ENCODE results near the gene EFCAB6. TPM values are rescaled to one million over a fixed set of nuclear protein-coding genes. Genes with fewer than 3 reads are reported as not detected.

EFCAB6 gene
- total and polyA plus RNA-seq, 2 donors (not counting 3 experiments of a cell fraction or from before 2014, with no cell fraction given), result 0.07 to 0.31 TPM

DNA sequence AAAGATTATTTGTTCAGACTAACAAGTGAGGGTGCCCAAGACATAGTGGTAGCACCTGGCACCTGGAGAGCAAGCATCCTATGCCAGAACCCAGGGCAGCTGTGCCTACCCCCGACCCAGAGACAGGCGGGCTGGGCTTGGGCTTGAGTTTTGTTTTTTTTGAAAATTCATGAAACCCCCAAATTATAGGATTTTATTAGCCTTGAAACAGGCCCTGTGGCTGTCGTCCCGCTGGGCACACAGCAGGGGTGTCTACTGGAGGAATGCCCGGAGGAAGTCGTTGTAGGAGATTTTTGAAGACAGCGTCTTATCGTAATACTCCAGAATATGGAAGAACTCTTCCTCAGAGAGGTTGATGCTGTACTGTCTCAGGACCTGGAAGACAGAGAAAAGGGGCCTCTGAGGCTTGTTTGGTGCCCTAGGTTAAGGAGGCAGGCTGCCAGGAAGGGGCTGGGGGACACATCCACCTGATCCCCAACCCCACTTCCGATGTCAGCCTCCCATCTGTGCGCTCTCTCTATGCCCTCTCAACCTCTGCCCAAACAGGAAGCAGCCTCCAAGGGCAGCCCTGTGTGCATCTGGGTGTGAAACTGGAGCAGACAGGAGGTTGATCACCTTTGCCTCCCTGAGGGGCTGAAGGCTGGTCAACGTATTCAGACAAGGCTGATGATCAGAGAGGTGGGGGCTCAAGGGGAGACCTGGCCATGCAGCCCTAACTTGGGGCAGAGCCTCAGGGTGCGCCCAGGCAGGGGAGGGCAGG is 283.3 kb downstream of the EFCAB6 start:
- H3K9ac ChIP-seq (replicated peaks; ENCODE audit: extremely low read depth, insufficient read depth, low read length), result no peak overlapping the region
- no TSS peak for BruUV-seq (replicated peaks)
- no peak overlapping the region for H3K4me2 ChIP-seq (ENCODE audit: insufficient read depth, low read length)
- no peak overlapping the region for H3K4me3 ChIP-seq (replicated peaks in 1 of 3; ENCODE audit: insufficient read depth in 1 of 3, low read depth in 1 of 3, low read length in 3 of 3)
- no peaks in the 10 kb centered on the region for H3K4me1 ChIP-seq (ENCODE audit: control insufficient read depth, extremely low read depth, insufficient read depth, low read length)
- intact Hi-C loops (cut with micrococcal nuclease) (no loop called here), dilution Hi-C loops (cut with MboI; ENCODE audit: extremely low pct_ligation_motif_present, low sequenced_read_pairs) (no loop called here)
- ChIA-PET POLR2A (no interaction called here), CTCF (no interaction called here)
- no peak overlapping the region for H2AFZ ChIP-seq (ENCODE audit: low read depth, low read length)
- DNase-seq (ENCODE audit: low read depth, low spot score), result no peak
- no peaks in the 10 kb centered on the region for H4K20me1 ChIP-seq (replicated peaks; ENCODE audit: control insufficient read depth, extremely low read depth, insufficient read depth, low read length)
- H3K79me2 ChIP-seq (ENCODE audit: control insufficient read depth, insufficient read depth, low read length), result no peaks in the 10 kb centered on the region
- no peak overlapping the region for H3K27ac ChIP-seq (ENCODE audit: insufficient read depth, low read depth, low read length)
- no peaks in the 10 kb centered on the region for H3K9me3 ChIP-seq (replicated peaks; ENCODE audit: control insufficient read depth, insufficient read depth, low read length)
- FAIRE-seq, result no peak
- TF ChIP-seq, protein P1, sequence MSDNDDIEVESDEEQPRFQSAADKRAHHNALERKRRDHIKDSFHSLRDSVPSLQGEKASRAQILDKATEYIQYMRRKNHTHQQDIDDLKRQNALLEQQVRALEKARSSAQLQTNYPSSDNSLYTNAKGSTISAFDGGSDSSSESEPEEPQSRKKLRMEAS (IDR thresholded peaks at IDR 0.05; ENCODE audit: insufficient read depth, insufficient read length), result no peak
- no peak for TF ChIP-seq POLR2A (IDR thresholded peaks at IDR 0.05; ENCODE audit: low read depth, low read length)
- no peak for TF ChIP-seq GATA2 (IDR thresholded peaks at IDR 0.05; ENCODE audit: insufficient read depth, insufficient read length, low read depth, low read length)
- TF ChIP-seq EZH2 (IDR thresholded peaks at IDR 0.05; ENCODE audit: borderline replicate concordance, low read depth, low read length, severe bottlenecking), result no peak
- no peak for TF ChIP-seq MYC (IDR thresholded peaks at IDR 0.05; ENCODE audit: low read depth, low read length)
- TF ChIP-seq, protein P2, sequence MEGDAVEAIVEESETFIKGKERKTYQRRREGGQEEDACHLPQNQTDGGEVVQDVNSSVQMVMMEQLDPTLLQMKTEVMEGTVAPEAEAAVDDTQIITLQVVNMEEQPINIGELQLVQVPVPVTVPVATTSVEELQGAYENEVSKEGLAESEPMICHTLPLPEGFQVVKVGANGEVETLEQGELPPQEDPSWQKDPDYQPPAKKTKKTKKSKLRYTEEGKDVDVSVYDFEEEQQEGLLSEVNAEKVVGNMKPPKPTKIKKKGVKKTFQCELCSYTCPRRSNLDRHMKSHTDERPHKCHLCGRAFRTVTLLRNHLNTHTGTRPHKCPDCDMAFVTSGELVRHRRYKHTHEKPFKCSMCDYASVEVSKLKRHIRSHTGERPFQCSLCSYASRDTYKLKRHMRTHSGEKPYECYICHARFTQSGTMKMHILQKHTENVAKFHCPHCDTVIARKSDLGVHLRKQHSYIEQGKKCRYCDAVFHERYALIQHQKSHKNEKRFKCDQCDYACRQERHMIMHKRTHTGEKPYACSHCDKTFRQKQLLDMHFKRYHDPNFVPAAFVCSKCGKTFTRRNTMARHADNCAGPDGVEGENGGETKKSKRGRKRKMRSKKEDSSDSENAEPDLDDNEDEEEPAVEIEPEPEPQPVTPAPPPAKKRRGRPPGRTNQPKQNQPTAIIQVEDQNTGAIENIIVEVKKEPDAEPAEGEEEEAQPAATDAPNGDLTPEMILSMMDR (IDR thresholded peaks at IDR 0.05; ENCODE audit: extremely low read depth in 1 of 2, insufficient read depth in 1 of 2, low read depth in 1 of 2, low read length in 2 of 2), result no peak
- no peak for TF ChIP-seq FOS (IDR thresholded peaks at IDR 0.05; ENCODE audit: borderline replicate concordance, insufficient read depth, low read length)
- no peak for TF ChIP-seq JUN (IDR thresholded peaks at IDR 0.05; ENCODE audit: borderline replicate concordance, insufficient read depth, insufficient read length, low read depth)
- no peak for TF ChIP-seq POLR2AphosphoS5 (IDR thresholded peaks at IDR 0.05; ENCODE audit: insufficient read depth, low read depth, low read length)
- H3K9me1 ChIP-seq (replicated peaks; ENCODE audit: control insufficient read depth, extremely low read depth, insufficient read depth, low read length), result no peaks in the 10 kb centered on the region
- H3K36me3 ChIP-seq (ENCODE audit: control insufficient read depth in 2 of 2, extremely low read depth in 1 of 2, insufficient read depth in 2 of 2, low read length in 2 of 2), result no peaks in the 10 kb centered on the region
- no peaks in the 10 kb centered on the region for H3K27me3 ChIP-seq (ENCODE audit: control insufficient read depth in 2 of 2, insufficient read depth in 2 of 2, low read length in 2 of 2)

Measured in endothelial cell of umbilical vein (primary cell).